Mesodermal cell (in vitro differentiated cells): ENCODE data around the gene KIF3C.
"Not testable (repeated sequence)": the region's sequence is repeated elsewhere in the genome, so short reads cannot be mapped to it uniquely, and the experiment has no call there.

ENCODE experiments used
- H3K27ac ChIP-seq: 2 replicates; pipeline ENCODE4 v1.7.0; 2013; ENCODE audit warnings: mild to moderate bottlenecking, low read depth, low read length, moderate library complexity; ENCODE audit not compliant: severe bottlenecking
- H3K36me3 ChIP-seq: 2 replicates; pipeline ENCODE4 v1.7.1; 2013; ENCODE audit warnings: mild to moderate bottlenecking, low read length, moderate library complexity; ENCODE audit not compliant: control insufficient read depth, insufficient read depth
- H3K4me1 ChIP-seq: one replicate; pipeline ENCODE4 v1.7.1; 2013; ENCODE audit warnings: mild to moderate bottlenecking, low read length; ENCODE audit not compliant: insufficient read depth, control insufficient read depth, poor library complexity, severe bottlenecking
- H3K4me3 ChIP-seq: 2 replicates; pipeline ENCODE4 v1.7.0; 2013; ENCODE audit warnings: low read length, control low read depth, mild to moderate bottlenecking; ENCODE audit not compliant: insufficient read depth, poor library complexity, severe bottlenecking; ENCODE audit errors: extremely low read depth
- H3K9me3 ChIP-seq: 2 replicates; pipeline ENCODE4 v1.7.1; 2013; ENCODE audit warnings: mild to moderate bottlenecking, low read length, moderate library complexity; ENCODE audit not compliant: control insufficient read depth
- WGBS, 2 experiments: methylation state at CpG; one replicate each; pipeline ENCODE4 v1.1.5; 2013; ENCODE audit warnings: missing lambda C conversion rate in 2 of 2; ENCODE audit not compliant: insufficient coverage in 2 of 2; 5-methylcytosine and 5-hydroxymethylcytosine counted together

Gene KIF3C

GRCh38 chr2:25998816-25999383 is 16.6 kb upstream of the KIF3C start:
- H3K9me3 ChIP-seq, H3K36me3 ChIP-seq, H3K4me1 ChIP-seq, H3K4me3 ChIP-seq, H3K27ac ChIP-seq: not testable (repeated sequence)
- WGBS, 2 experiments: 96% methylated on average over 13 of the region's 13 CpGs

GRCh38 chr2:25996844-25997243 is 14.5 kb upstream of the KIF3C start:
- Histone ChIP-seq H3K4me1 (peaks cover 5% of the 10 kb centered on the region), H3K4me3 (no peak overlapping the region), H3K27ac (no peak overlapping the region), H3K36me3 (no peaks in the 10 kb centered on the region), H3K9me3 (no peaks in the 10 kb centered on the region)
- WGBS, 2 experiments: no CpG with 5 or more reads among the region's 1 CpG

GRCh38 chr2:25994509-25994908 is 12.2 kb upstream of the KIF3C start:
- no peaks in the 10 kb centered on the region for H3K9me3 ChIP-seq
- 95 to 96% methylated on average over 13 to 15 of the region's 15 CpGs for WGBS, 2 experiments
- no peak overlapping the region for H3K27ac ChIP-seq
- H3K36me3 ChIP-seq: no peaks in the 10 kb centered on the region
- H3K4me1 ChIP-seq: no peaks in the 10 kb centered on the region
- no peak overlapping the region for H3K4me3 ChIP-seq

GRCh38 chr2:25993049-25993448 is 10.8 kb upstream of the KIF3C start:
- no peak overlapping the region for H3K27ac ChIP-seq
- no peak overlapping the region for H3K4me3 ChIP-seq
- H3K36me3 ChIP-seq: no peaks in the 10 kb centered on the region
- H3K4me1 ChIP-seq: no peaks in the 10 kb centered on the region
- H3K9me3 ChIP-seq: no peaks in the 10 kb centered on the region
- WGBS, 2 experiments: 76 to 79% methylated on average over 5 of the region's 5 CpGs

- Histone ChIP-seq H3K9me3 (no peaks in the 10 kb centered on the region), H3K36me3 (no peaks in the 10 kb centered on the region), H3K4me1 (no peaks in the 10 kb centered on the region), H3K4me3 (no peak overlapping the region), H3K27ac (no peak overlapping the region)
- 92 to 95% methylated on average over 7 of the region's 8 CpGs for WGBS, 2 experiments
These were observed 10.3 kb upstream of the KIF3C start for GRCh38 chr2:25992556-25992955.

- H3K36me3 ChIP-seq: no peaks in the 10 kb centered on the region
- no peak overlapping the region for H3K4me3 ChIP-seq
- WGBS, 2 experiments: 100% methylated on average over 2 of the region's 3 CpGs
- H3K4me1 ChIP-seq: no peaks in the 10 kb centered on the region
- no peaks in the 10 kb centered on the region for H3K9me3 ChIP-seq
- no peak overlapping the region for H3K27ac ChIP-seq
These were observed 9.7 kb upstream of the KIF3C start for GRCh38 chr2:25991965-25992364.

GRCh38 chr2:25989154-25989553 is 6.9 kb upstream of the KIF3C start:
- WGBS, 2 experiments: 100% methylated on average over 2 to 4 of the region's 4 CpGs
- Histone ChIP-seq H3K9me3 (no peaks in the 10 kb centered on the region), H3K36me3 (no peaks in the 10 kb centered on the region), H3K4me3 (no peak overlapping the region), H3K27ac (no peak overlapping the region), H3K4me1 (no peaks in the 10 kb centered on the region)

- H3K4me3 ChIP-seq: no peak overlapping the region
- no peak overlapping the region for H3K27ac ChIP-seq
- no peaks in the 10 kb centered on the region for H3K9me3 ChIP-seq
- WGBS, 2 experiments: 92 to 95% methylated on average over 9 of the region's 9 CpGs
- H3K36me3 ChIP-seq: no peaks in the 10 kb centered on the region
- H3K4me1 ChIP-seq: no peaks in the 10 kb centered on the region
These were observed 5.8 kb upstream of the KIF3C start for GRCh38 chr2:25988134-25988533.

GRCh38 chr2:25983735-25984134 is 1.4 kb upstream of the KIF3C start:
- H3K4me1 ChIP-seq: peaks cover 15% of the 10 kb centered on the region
- peaks cover 20% of the 10 kb centered on the region for H3K36me3 ChIP-seq
- H3K4me3 ChIP-seq: no peak overlapping the region
- no peaks in the 10 kb centered on the region for H3K9me3 ChIP-seq
- H3K27ac ChIP-seq: no peak overlapping the region

- Histone ChIP-seq H3K36me3 (peaks cover 28% of the 10 kb centered on the region), H3K4me3 (peak overlapping the region; percentile 79), H3K9me3 (no peaks in the 10 kb centered on the region), H3K4me1 (peaks cover 21% of the 10 kb centered on the region), H3K27ac (no peak overlapping the region)
- WGBS, 2 experiments: 72 to 78% methylated on average over 15 of the region's 15 CpGs
These were observed 627 bp upstream of the KIF3C start for GRCh38 chr2:25982968-25983280.

- 16 to 25% methylated on average over 35 to 36 of the region's 44 CpGs for WGBS, 2 experiments
- Histone ChIP-seq H3K4me1 (peaks cover 33% of the 10 kb centered on the region), H3K4me3 (peak overlapping the region; percentile 79), H3K9me3 (no peaks in the 10 kb centered on the region), H3K36me3 (peaks cover 28% of the 10 kb centered on the region), H3K27ac (peak overlapping the region; percentile 45)
These were observed 563 bp downstream of the KIF3C start for GRCh38 chr2:25981596-25982272.
